IPS-20b (cell line): Measurements from ENCODE around the gene MAPK7.
A peak's percentile ranks its signal among the peaks of the same experiment; 100 is the strongest.

ENCODE experiments used
- H3K27ac ChIP-seq: one replicate; pipeline ENCODE4 v1.5.1; 2013; ENCODE audit warnings: low read length
- H3K27me3 ChIP-seq: 2 replicates; pipeline ENCODE4 v1.6.1; 2013; ENCODE audit warnings: mild to moderate bottlenecking, low read length, inconsistent platforms; ENCODE audit not compliant: insufficient read depth
- H3K36me3 ChIP-seq: 2 replicates; pipeline ENCODE4 v1.6.1; 2013; ENCODE audit warnings: low read depth, mild to moderate bottlenecking, inconsistent platforms, low read length, moderate library complexity; ENCODE audit not compliant: insufficient read depth
- H3K4me1 ChIP-seq: 2 replicates; pipeline ENCODE4 v1.6.1; 2013; ENCODE audit warnings: mild to moderate bottlenecking, control low read depth, inconsistent platforms, low read length, moderate library complexity; ENCODE audit not compliant: insufficient read depth
- H3K4me3 ChIP-seq: 2 replicates; pipeline ENCODE4 v1.5.1; 2013; ENCODE audit warnings: mild to moderate bottlenecking, low read length, inconsistent platforms
- H3K9ac ChIP-seq: 2 replicates; pipeline ENCODE4 v1.6.1; 2013; ENCODE audit warnings: low read depth, mild to moderate bottlenecking, inconsistent platforms, low read length, moderate library complexity
- H3K9me3 ChIP-seq: 2 replicates; pipeline ENCODE4 v1.6.1; 2013; ENCODE audit warnings: mild to moderate bottlenecking, low read depth, low read length, inconsistent platforms; ENCODE audit not compliant: insufficient read depth

The MAPK7 gene

DNA sequence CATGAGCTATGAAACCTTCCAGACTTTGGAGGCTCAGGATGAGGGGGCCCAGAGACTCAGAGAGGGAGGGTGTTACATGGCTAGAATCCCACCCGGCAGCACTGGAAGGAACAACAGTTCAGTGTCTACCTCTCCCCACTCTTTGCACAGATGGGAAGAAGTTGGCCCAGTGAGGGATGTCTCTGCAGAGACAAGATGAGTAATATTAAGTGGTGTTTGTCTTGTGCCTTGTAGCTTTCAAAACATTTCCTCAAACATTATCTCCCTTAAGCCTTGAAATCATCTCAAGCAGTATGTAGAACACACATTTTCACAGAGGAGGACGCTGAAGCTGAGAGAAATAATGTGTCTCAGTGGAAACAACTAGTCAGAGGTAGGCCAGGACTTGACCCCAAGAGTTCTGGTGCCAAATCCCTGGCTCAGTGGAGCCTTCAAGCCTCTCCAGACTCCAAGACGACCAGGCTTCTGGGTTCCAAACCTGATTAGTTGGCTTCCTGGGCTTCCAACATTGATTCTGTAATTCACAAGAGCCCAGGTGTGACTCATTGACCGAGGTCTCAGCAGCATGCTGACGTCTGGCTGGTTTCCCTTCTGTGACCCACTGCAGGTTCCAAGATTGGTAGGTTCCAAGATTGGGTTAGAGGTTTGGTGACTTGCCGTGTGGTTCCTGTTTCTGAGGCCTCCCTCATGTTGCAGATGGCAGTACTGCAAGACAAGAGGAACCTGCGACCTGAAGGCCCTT is 40.1 kb downstream of the MAPK7 start:
- no peaks in the 10 kb centered on the region for H3K36me3 ChIP-seq
- H3K27ac ChIP-seq, result no peak overlapping the region
- H3K9me3 ChIP-seq, result no peaks in the 10 kb centered on the region
- H3K4me1 ChIP-seq, result no peaks in the 10 kb centered on the region
- no peak overlapping the region for H3K9ac ChIP-seq
- H3K27me3 ChIP-seq, result no peaks in the 10 kb centered on the region
- no peak overlapping the region for H3K4me3 ChIP-seq

DNA sequence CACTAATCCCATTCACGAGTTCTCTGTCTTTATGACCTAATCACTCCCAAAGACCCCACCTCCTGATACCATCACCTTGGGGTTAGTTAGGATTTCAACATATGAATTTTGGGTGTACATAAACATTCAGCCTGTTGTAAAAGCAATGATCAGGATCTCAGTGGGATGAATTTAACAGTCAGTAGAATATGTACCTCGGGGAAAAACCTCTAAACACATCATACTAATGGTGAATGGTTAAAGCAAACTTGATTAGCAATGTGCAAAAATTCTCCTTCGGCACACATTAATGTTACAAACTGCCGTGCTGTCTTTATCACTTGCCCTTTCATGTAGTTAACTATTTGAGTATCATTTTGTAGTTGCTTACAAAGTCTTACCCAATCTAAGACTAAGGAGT is 42.9 kb downstream of the MAPK7 start:
- no peak overlapping the region for H3K9ac ChIP-seq
- H3K4me3 ChIP-seq, result no peak overlapping the region
- H3K9me3 ChIP-seq, result no peaks in the 10 kb centered on the region
- H3K27ac ChIP-seq, result no peak overlapping the region
- no peaks in the 10 kb centered on the region for H3K36me3 ChIP-seq
- H3K27me3 ChIP-seq, result no peaks in the 10 kb centered on the region
- peaks cover 2% of the 10 kb centered on the region; the same call in 1 of the 2 replicates for H3K4me1 ChIP-seq

GRCh38 chr17:19421926-19422325 is 43.6 kb downstream of the MAPK7 start:
- no peaks in the 10 kb centered on the region for H3K27me3 ChIP-seq
- no peak overlapping the region for H3K9ac ChIP-seq
- H3K36me3 ChIP-seq, result no peaks in the 10 kb centered on the region
- peaks cover 6% of the 10 kb centered on the region; the same call in 1 of the 2 replicates for H3K4me1 ChIP-seq
- H3K27ac ChIP-seq, result no peak overlapping the region
- H3K9me3 ChIP-seq, result no peaks in the 10 kb centered on the region
- H3K4me3 ChIP-seq, result no peak overlapping the region

DNA sequence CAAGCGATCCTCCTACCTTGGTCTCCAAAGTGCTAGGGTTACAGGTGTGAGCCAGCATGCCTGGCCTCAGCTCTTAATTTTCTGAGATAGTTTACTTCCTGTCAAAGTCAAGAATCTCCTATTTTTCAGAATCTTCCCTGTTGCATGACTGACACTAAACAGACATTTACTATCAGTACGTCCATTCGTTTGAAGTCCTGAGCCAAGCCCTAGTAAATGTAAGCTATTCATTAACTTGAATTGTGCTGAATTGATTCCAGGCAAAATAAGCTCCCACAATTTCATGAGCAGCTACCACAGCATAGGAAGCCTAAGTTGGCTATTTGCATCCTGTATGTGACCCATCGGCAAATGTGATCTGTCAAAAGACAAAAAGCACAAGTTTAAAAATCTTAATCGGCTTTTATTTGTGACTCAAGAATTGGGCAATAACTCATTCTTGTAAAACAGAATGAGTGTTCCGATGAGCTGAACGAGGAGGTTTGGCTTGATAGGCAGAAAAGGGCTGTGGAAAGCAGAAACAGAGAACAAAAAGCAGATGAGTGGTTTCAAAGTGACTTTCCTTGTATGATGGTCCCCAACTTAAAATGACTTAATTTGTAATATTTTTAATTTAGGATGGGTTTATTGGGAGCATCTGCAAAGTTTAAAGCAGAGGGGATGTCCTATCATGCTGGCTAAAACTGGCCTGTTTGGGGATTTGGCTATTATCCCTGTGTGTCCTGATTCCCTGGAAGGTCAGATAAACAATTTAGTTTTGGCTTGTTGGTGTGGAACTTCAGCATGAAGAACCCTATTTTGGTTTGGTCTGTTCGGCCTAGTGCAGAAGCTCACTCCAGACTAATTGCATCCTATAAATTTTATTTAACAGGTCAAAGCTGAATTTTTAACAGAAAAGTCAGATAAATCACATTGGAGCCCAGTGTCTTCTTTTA is 46.9 kb downstream of the MAPK7 start:
- no peak overlapping the region for H3K4me3 ChIP-seq
- H3K9me3 ChIP-seq, result no peaks in the 10 kb centered on the region
- no peaks in the 10 kb centered on the region for H3K27me3 ChIP-seq
- no peak overlapping the region for H3K27ac ChIP-seq
- no peak overlapping the region for H3K9ac ChIP-seq
- no peaks in the 10 kb centered on the region for H3K36me3 ChIP-seq
- H3K4me1 ChIP-seq, result peaks cover 6% of the 10 kb centered on the region; the same call in 1 of the 2 replicates

- H3K9me3 ChIP-seq, result no peaks in the 10 kb centered on the region
- H3K27me3 ChIP-seq, result no peaks in the 10 kb centered on the region
- H3K27ac ChIP-seq, result no peak overlapping the region
Observed at GRCh38 chr17:19426631-19427030, 48.3 kb downstream of the MAPK7 start.

GRCh38 chr17:19431691-19432090 is 53.4 kb downstream of the MAPK7 start:
- no peak overlapping the region for H3K27ac ChIP-seq
- H3K27me3 ChIP-seq, result no peaks in the 10 kb centered on the region
- peaks cover 28% of the 10 kb centered on the region for H3K4me1 ChIP-seq
- H3K9ac ChIP-seq, result no peak overlapping the region
- H3K9me3 ChIP-seq, result no peaks in the 10 kb centered on the region
- no peaks in the 10 kb centered on the region for H3K36me3 ChIP-seq
- no peak overlapping the region for H3K4me3 ChIP-seq

More at GRCh38 chr17:19426631-19427030, 48.3 kb downstream of the MAPK7 start:
- Histone ChIP-seq H3K36me3 (no peaks in the 10 kb centered on the region), H3K4me1 (peaks cover 6% of the 10 kb centered on the region; the same call in 1 of the 2 replicates), H3K9ac (no peak overlapping the region), H3K4me3 (peak overlapping the region; percentile 34; the same call in 1 of the 2 replicates)
